Left kidney (tissue), 8 donors: ENCODE measurements around the gene DHX32. TPM values are rescaled to one million over a fixed set of nuclear protein-coding genes. Genes with fewer than 3 reads are reported as not detected.
"Not testable (repeated sequence)": the region's sequence is repeated elsewhere in the genome, so short reads cannot be mapped to it uniquely, and the experiment has no call there.

Source experiments
- DNase-seq: peaks from one replicate; pipeline ENCODE4 v3.0.0-alpha.2; 2013
- long read RNA-seq, 8 donors: transcript quantifications; one replicate each; lab custom pipeline, GENCODE V29; 2026
- polyA plus RNA-seq: library from polyadenylated mRNA; unstranded; fragments of 120-200 nt; gene quantifications from one replicate; pipeline ENCODE4 v1.2.1, GENCODE V29; 2013; ENCODE audit not compliant: insufficient read length

The DHX32 gene, protein sequence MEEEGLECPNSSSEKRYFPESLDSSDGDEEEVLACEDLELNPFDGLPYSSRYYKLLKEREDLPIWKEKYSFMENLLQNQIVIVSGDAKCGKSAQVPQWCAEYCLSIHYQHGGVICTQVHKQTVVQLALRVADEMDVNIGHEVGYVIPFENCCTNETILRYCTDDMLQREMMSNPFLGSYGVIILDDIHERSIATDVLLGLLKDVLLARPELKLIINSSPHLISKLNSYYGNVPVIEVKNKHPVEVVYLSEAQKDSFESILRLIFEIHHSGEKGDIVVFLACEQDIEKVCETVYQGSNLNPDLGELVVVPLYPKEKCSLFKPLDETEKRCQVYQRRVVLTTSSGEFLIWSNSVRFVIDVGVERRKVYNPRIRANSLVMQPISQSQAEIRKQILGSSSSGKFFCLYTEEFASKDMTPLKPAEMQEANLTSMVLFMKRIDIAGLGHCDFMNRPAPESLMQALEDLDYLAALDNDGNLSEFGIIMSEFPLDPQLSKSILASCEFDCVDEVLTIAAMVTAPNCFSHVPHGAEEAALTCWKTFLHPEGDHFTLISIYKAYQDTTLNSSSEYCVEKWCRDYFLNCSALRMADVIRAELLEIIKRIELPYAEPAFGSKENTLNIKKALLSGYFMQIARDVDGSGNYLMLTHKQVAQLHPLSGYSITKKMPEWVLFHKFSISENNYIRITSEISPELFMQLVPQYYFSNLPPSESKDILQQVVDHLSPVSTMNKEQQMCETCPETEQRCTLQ
- polyA plus RNA-seq = 28.3 TPM
- long read RNA-seq, donor 1, partial matches to known transcripts = 0 of 1 reads
- long read RNA-seq, donor 1, other reads (novel, unspliced or antisense) = 0 of 1 reads
- long read RNA-seq, donor 2, partial matches to known transcripts = 0 of 2 reads
- long read RNA-seq, donor 2, other reads (novel, unspliced or antisense) = 0 of 2 reads
- long read RNA-seq, donor 3, partial matches to known transcripts = 0 of 1 reads
- long read RNA-seq, donor 3, other reads (novel, unspliced or antisense) = 0 of 1 reads
- long read RNA-seq, donor 4 = 0 reads
- long read RNA-seq, donor 5 = 0 reads
- long read RNA-seq, donor 6, partial matches to known transcripts = 8 of 8 reads
- long read RNA-seq, donor 6, other reads (novel, unspliced or antisense) = 0 of 8 reads
- long read RNA-seq, donor 7, partial matches to known transcripts = 8 of 16 reads
- long read RNA-seq, donor 7, other reads (novel, unspliced or antisense) = 8 of 16 reads
- long read RNA-seq, donor 8, partial matches to known transcripts = 0 of 2 reads
- long read RNA-seq, donor 8, other reads (novel, unspliced or antisense) = 0 of 2 reads

DNA sequence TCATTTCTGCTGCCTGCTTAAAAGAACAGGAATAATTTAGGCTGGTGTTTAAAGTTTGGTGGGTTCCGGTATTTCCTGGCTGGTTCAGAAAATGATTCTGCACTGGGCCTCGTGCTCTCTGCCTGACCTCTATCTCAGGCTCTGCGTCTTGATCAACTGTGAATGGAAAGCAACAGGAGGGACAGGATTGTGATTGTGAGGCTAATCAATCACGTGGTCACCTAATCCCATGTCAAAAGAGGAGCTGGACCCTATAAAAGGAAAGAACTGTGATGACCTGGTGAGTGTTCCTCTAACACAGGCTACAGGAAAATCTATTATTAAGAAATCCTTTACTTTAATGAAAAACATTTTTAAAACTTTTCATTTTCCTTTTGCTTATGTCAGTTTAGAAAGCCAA lies at the start of gene DHX32:
DHX32 (minus strand) TSS at position 101 of the 400 bp plus-strand sequence. CDS start 468 bp downstream, outside the sequence.
- DNase-seq = no peak

DNA sequence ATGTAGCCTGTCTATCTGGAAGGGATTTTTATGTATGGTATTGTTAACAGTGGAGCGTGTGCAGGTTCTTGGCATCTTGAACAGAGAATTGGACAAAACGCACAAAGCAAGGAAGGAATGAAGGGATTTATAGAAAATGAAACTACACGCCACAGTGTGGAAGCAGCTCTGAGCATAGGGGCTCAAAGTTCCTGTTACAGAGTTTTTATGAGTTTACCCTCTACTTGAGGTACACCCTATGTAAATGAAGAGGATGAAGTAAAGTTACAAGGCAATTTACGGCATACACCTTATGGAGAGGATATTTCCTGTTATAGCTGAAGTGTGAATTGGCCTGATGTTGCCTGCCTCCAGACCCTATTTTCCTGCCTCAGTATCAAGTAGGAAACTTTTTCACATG lies 48.5 kb upstream of the DHX32 start:
- no peak for DNase-seq

DNA sequence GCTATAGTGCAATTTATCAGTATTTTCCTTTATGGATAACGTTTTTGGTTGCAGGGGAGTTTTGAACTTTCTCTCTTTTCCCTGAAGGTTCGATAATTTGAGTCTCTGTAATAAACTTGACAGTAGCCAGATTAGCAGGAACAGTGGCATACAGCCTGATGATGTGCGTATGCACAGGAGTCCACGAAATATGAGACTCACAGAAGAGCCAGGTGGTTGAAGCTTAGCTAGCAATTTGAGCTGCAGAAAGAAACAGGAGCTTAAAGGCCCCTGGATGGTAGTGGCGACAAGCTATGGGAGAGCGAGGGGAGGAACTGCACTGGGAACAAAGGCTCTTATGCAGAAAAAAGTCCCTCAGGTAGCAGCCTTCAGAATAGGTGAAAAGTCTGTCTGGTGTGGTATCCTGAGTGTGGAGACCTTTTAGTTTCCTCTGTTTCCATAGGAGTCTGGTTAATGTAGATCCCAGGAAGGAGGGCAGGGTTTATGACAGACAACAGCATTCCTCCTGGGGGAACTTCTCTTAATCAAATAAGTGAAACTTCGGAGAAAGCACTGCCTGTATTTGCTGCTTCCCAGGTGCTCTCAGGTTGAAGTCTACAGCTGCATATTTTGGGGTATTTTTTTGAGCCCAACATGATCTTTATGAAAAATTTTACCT lies 48.0 kb upstream of the DHX32 start:
- no peak for DNase-seq

DNA sequence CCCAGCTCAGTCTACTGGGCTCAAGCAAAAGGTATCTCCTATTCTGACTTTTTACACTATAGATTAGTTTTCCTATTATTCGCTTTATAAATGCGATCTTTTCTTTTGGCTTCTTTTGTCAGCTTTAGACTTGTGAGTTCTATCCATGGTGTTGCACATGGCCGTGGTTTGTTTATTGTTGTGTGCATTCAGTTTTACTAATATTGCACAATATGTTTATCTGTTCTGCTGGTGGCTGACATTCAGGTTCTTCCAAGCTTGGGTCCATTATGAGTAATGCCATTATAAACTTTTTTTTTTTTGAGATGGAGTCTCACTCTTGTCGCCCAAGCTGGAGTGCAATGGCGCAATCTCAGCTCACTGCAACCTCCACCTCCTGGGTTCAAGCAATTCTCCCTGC lies 46.2 kb upstream of the DHX32 start:
- DNase-seq = not testable (repeated sequence)

DNA sequence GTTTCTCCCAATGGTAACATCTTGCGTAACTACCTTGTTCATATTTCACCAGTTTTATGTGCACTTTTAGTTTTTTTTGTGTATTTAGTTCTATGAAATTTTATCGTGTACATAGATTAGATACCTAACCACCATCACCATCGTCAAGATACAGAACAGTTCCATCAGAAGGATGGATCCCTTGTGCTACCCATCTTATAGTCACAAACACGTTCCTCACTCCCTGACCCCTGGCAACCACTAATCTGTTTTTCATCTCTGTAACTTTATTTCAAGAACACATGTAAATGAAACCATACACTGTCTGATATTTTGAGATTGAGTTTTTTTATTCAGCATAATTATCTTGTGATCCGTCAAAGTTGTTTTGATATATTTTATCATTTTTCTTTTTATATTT lies 45.2 kb upstream of the DHX32 start:
- DNase-seq = no peak

DNA sequence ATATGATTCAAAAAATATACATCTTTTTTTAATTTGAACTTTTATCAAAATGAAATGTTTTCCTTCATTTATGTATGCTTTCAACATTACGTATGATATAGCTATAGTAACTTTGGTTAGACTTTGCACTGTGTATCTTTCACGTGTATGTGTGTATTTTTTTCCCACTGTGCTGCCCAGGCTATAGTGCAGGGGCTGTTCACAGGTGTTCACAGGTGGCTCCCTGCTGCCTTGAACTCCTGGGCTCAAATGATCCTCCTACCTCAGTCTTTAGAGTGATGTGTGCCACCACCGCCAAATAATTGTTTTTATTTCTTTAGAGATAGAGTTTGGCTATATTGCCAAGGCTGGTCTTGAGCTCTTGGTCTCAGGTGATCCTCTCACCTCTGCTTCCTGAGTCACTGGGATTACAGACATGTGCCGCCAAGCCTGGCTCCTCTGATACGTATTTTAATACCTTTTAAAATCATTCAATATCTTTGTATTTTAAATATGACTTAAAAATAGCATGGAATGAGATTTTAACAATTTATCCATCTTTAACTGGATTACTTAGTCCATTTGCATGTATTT lies 44.3 kb upstream of the DHX32 start:
- no peak for DNase-seq

DNA sequence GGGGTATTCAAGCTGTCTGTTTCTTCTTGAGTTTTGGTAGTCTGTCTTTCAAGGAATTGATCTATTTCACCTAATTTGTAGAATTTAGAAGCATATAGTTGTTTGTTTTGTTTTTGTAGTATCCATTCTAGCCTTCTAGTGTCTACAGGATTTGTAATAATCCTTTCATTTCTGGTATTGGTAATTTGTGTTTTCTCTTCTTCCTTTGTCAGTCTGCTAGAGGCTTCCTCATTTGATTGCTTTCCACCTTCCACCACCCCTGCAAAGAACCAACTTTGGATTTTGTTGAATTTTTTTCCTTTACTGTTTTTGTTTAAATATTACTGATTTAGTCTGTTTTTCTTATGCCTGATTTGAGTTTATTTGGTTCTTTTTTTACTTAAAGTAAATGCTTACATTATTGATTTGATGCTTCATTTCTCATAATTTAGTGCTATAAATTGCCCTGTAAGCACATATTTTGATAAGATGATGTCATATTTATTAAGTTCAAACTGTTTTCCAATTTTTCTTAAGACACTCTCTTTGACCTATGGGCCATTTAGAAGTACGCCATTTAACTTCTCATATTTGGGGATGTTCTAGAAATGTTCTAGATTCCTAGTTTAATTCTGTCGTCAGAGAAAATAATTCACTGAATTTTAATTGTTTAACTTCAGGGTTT lies 40.7 kb upstream of the DHX32 start:
- DNase-seq = not testable (repeated sequence)

DNA sequence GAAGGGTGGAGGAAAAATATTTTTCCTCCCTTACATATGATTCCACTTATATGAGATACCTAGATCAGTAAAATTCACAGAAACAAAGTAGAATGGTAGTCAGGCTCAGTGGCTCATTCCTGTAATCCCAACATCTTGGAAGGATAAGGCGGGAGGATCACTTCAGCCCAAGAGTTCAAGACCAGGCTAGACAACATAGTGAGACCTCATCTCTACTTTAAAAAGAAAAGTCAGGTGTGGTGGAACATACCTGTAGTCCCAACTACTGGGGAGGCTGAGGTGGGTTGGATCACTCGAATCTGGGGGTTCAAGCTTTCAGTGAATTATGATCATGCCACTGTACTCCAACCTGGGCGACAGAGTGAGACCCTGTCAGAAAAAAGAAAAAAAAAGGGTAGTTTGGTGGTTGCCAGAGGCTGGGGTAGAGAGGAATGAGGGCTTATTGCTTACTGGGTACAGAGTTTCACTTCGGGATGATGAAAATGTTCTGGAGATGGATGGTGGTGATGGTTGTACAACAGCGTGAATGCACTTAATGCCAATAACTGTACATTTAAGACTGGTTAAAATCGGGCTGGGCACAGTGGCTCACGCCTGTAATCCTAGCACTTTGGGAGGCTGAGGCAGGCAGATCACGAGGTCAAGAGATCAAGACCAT lies 36.7 kb upstream of the DHX32 start:
- not testable (repeated sequence) for DNase-seq

DNA sequence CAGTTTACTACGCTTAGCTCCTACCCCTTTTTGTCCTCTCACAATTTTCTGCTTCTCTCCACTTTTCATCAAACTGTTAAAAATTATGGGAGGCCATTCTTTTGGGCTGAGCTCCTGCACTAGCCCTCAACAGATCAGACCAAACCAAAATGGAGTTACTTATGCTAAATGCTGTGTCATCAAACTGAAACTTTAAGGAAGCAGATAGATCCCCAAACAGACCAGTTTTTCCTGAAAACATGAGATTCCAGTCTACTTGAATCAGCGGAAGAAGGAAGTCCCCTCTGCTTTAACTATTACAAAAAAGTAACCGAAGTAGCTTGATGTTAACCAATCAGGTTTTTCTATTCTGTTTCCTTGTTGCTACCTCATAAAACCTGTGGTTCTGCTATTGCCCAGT lies 35.9 kb upstream of the DHX32 start:
- no peak for DNase-seq

DNA sequence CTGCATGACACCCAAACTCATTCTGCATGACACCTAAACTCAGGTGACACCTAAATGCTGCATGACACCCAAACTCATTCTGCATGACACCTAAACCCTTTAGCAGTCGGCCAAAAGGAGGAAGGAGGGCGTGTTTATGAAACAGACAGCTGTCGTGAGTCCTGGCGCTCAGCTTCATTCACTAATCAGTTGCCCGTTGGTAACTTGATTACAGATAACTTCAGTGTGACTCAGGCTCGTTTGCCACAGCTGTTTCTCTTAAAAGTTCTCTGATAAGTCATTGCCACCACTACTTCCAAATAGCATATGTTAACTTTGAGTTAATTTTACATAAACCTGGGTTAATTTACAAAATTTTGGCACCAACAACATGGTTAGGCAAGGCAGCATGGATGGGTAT lies 32.2 kb upstream of the DHX32 start:
- not testable (repeated sequence) for DNase-seq

DNA sequence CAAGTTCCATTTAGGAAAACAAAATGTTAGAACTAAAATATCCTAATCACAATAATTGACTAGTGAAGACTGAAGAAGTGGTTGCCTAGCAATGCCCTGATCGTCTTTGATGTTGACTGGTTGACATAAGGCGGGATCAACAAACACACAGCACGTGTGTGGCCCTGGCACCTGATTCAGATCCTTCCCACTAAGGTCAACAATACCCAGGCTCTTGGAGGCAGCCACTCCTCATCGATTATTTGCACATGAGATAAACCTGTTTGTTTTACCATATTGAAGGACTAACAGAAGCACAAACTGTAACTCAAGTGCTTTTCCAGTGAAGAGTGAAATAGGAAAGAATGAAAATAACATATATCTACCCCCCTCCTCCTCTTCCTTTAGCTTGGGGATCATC lies 30.9 kb upstream of the DHX32 start:
- no peak for DNase-seq

DNA sequence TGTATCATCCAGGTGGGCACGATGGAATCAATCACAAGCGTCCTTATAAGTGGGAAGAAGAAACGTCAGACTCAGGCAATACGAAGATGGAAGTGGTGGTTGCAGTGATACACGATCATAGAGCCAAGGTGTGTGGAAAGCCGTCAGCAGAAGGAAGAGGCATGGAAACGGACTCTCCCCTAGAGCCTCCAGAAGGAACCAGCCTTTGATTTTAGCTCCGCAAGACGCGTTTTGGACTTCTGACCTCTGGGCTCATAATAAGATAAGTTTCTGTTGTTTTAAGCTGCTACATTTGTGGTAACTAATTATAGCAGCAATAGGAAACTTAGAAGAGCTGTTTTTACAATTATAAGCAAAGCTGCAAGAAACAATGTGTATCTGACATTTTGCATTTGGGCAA lies 30.1 kb upstream of the DHX32 start:
- DNase-seq = no peak

DNA sequence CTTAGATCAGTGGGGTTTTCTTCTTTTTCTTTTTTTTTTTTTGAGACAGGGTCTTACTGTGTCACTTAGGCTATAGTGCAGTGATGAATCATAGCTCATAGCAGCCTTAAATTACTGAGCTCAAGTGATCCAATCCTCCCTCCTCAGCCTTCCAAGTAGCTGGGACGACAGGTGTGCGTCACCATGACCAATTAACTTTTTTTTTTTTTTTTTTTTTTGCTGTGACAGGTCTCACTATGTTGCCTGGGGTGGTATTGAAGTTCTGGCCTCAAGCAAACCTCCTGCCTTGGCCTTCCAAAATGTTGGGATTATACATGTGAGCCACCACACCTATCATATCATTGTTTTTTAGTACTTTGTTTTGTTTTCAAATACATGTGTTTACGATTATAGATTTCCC lies 28.4 kb upstream of the DHX32 start:
- DNase-seq = not testable (repeated sequence)

DNA sequence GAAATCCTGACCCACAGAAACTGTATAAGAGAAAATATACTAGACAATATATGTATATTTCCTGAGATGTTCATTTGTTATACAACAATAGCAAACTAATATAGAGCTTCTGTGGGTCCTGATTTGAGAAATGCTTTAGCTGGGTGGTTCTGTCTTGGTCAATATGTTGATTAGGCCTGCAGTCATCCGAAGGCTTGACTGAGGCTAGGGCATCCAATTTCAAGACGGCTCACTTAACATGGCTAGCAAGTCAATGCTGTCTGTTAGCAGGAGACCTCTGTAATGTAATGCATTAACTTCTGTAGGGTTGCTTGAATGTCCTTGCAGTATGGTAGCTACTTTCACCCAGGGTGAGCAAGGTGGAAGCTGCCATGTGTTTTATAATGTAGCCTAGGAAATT lies 27.7 kb upstream of the DHX32 start:
- not testable (repeated sequence) for DNase-seq

DNA sequence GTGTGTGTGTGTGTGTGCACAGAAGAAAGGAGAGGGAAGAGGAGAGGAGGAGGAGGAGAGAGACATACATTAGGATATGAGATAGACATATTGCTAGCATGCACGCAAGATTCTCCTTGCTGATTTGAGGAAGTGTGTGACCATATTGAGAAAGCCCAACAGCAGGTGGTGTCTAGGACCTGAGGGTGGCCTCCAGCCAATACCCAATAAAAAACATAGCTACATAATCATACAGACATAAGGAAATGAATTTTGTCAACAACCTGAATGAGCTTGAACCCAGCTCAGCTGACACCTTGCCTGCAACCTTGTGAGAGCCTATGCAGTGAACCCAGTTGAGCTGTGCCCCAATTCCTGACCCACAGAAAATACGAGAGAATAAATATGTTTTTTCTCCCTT lies 26.5 kb upstream of the DHX32 start:
- not testable (repeated sequence) for DNase-seq

DNA sequence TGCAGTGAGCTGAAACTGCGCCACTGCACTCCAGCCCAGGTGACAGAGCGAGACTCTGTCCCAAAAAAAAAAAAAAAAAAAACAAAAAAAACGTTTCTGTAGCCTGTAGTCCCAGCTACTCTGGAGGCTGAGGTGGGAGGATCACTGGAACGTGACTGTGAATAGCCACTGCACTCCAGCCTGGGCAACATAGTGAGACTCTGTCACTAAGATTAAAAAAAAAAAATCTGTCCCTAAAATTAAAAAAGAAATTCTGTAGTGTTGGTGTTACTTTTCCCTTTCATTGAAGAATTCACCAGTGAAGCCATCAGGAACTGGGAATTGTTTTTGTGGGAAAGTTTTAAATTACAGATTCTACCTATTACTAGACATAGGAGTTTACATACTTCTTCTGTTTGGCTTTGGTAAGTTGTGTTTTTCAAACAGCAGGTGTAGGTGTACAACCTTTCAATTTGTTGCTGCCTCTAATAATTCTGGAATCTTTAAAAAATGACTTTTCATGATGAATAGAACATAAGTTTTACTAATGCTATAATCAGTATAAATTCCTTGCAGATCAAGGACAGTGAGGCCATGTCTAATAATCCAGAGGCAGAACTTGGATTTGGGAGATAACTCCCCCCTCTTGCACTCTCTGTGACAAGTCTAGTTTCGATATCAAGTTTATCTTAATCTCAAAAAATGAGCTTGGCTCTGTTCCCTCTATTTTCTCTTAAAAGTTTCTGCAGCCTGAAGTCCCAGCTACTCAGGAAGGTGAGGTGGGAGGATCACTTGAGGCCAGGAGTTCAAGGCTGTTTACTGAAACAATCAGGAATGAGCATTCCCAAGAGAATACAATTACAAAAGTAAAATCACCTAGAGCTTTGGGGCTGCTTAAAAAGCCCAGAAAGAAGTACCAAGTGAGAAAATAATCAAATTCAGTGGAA lies 24.2 kb upstream of the DHX32 start:
- DNase-seq = not testable (repeated sequence)

DNA sequence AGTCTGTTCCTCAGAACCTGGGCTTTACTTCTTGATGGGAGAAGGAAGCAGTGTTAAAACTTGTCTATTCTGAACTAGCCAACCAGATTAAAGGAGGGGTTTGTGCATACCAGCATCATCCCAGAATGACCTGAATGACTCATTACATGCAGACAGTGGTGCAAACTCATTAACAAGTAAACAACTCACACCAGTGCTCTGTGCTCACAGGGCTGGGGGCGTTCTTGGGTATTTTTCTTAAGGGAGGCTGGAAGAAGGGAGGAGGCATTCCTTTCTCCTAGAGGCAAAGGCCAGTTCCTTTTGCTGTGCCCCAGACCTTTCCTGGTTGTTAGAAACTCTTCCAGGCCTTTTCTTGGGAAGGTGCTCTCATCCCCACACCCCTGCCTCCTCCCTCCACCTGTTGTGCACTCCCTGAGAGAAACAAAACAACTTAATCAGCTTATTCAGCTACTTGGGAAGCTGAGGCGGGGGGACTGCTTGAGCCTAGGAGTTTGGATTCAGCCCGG lies 22.1 kb upstream of the DHX32 start:
- not testable (repeated sequence) for DNase-seq

DNA sequence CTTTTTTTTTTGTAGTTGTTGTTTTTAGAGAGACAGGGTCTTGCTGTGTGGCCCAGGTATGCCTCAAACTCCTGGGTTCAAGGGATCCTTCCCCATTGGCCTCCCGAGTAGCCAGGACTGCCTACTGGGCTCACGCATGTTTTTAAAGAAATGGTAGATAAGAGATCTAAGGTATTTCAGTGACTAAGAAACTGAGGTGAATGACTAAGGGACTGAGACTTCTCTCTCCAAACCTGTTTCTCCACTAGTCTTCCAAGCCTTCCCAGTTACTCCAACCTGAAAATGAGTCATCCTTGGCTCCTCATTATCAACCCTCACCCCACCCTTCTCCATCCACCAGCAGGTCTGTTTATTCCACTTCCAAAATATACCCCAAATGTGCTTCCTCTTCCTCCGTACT lies 19.9 kb upstream of the DHX32 start:
- not testable (repeated sequence) for DNase-seq

DNA sequence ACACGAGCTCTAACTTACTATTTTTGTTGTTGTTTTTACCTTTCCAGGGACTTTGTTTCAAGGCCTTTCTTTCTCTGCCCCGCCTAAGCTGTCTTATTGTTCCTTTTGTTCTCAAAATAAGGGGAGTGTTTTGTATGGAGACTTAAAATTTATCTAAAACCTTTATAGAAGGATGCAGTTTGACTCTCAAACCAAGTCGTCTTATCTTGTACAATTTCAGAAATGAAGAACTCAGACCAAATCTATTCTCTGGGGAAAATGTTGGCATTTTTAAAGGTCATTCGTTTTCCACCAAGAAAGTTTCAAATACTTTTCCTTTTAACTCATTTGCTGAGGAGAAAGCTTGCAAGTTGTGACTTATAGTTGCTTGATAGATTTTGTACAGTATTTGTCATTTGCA lies 16.2 kb upstream of the DHX32 start:
- DNase-seq = not testable (repeated sequence)
